NCI-H524 treated with DMSO at 0.1 percent for 48 hours (cell line): ENCODE results near the gene OSBPL2.

ENCODE experiments used
- DNase-seq: peaks from one replicate; lab custom pipeline; 2025; lab: John Stamatoyannopoulos, UW

Gene OSBPL2

GRCh38 chr20:62344782-62345181, 106.5 kb downstream of the OSBPL2 start:
- DNase-seq, result no peak
